Neural cell (in vitro differentiated cells): ENCODE data around the gene C1orf185.

ENCODE experiments used
- EP300 ChIP-seq: fragments of 450-650 bp; conservative IDR thresholded peaks from 2 replicates; pipeline ENCODE4 v1.6.1; 2014; ENCODE audit warnings: antibody characterized with exemption, mild to moderate bottlenecking, moderate library complexity; ENCODE audit not compliant: poor library complexity, severe bottlenecking
- POLR2AphosphoS5 ChIP-seq: IDR thresholded peaks from 2 replicates; pipeline ENCODE4 v1.6.1; 2012
- RAD21 ChIP-seq: fragments of 450-650 bp; conservative IDR thresholded peaks from 2 replicates; pipeline ENCODE4 v1.6.1; 2014; ENCODE audit warnings: antibody characterized with exemption, mild to moderate bottlenecking, moderate library complexity
- TF ChIP-seq, protein P1 (sequence below): fragments of 450-650 bp; IDR thresholded peaks from 2 replicates; pipeline ENCODE4 v1.5.1; 2014; ENCODE audit warnings: antibody characterized with exemption, mild to moderate bottlenecking, moderate library complexity; ENCODE audit not compliant: poor library complexity, severe bottlenecking

DNA sequence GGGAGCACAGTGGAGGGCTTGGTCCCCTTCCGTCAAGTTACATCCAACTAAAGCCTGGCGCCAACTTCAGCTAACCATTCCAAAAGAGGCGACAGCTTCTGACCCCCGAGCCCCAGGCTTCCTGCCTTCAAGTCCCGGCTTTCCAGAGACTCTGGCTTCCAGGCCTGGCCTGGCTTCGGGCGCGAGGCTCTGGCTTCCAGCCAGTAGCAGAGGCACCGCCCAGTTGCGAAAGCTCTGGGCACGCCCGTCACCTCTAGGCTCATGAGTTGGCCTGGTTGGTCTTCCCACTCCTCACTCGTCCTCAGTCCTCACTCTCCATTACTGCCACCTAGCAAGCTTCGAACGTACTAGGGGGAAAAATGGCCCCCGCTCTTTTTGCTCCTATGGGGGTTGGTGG is 30.0 kb upstream of the C1orf185 start:
- TF ChIP-seq POLR2AphosphoS5 (no peak), RAD21 (no peak), EP300 (no peak)
- TF ChIP-seq, protein P1, sequence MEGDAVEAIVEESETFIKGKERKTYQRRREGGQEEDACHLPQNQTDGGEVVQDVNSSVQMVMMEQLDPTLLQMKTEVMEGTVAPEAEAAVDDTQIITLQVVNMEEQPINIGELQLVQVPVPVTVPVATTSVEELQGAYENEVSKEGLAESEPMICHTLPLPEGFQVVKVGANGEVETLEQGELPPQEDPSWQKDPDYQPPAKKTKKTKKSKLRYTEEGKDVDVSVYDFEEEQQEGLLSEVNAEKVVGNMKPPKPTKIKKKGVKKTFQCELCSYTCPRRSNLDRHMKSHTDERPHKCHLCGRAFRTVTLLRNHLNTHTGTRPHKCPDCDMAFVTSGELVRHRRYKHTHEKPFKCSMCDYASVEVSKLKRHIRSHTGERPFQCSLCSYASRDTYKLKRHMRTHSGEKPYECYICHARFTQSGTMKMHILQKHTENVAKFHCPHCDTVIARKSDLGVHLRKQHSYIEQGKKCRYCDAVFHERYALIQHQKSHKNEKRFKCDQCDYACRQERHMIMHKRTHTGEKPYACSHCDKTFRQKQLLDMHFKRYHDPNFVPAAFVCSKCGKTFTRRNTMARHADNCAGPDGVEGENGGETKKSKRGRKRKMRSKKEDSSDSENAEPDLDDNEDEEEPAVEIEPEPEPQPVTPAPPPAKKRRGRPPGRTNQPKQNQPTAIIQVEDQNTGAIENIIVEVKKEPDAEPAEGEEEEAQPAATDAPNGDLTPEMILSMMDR: no peak
